PC-3 (cell line): ENCODE data around the gene HECTD2.
A peak's percentile ranks its signal among the peaks of the same experiment; 100 is the strongest.

Experiments used
- CTCF ChIP-seq: fragments of 300-600 bp; sonication (generic); conservative IDR thresholded peaks from 2 replicates; pipeline ENCODE4 v1.5.1; 2017; ENCODE audit warnings: antibody characterized with exemption, low read depth, mild to moderate bottlenecking, low read length
- EZH2 ChIP-seq: fragments of 300-600 bp; sonication (generic); IDR thresholded peaks from one replicate; pipeline ENCODE4 v1.6.1; 2017; ENCODE audit warnings: antibody characterized with exemption, mild to moderate bottlenecking, low read length; ENCODE audit not compliant: unreplicated experiment

- TF ChIP-seq CTCF: 0 out of 2 replicates have a peak, but pooled peaks have one; percentile 14
- TF ChIP-seq EZH2: no peak
Observed at GRCh38 chr10:91410638-91411371, 661 bp downstream of the HECTD2 start.
